ENCODE measurements around the gene MICAL3.

GRCh38 chr22:17769716-17770082, 254.7 kb downstream of the MICAL3 start:
- no peak for TF ChIP-seq ELF4 (IDR thresholded peaks at IDR 0.05)
- no peak for TF ChIP-seq FOXK2 (IDR thresholded peaks at IDR 0.05)
- no peak for TF ChIP-seq FOXM1 (IDR thresholded peaks at IDR 0.05; ENCODE audit: borderline replicate concordance)
